HCEC 1CT (cell line): ENCODE results near the gene IL11.
"Not testable (repeated sequence)": the region's sequence is repeated elsewhere in the genome, so short reads cannot be mapped to it uniquely, and the experiment has no call there.

Source experiments
- DNase-seq: peaks from one replicate; pipeline ENCODE4 v3.0.0-alpha.2; 2017

IL11 gene

GRCh38 chr19:55370305-55370988 is at the start of gene IL11:
IL11 (minus strand) TSS chr19:55370463; CDS start chr19:55370310, 153 bp downstream.
- peak; percentile 61 for DNase-seq

GRCh38 chr19:55419624-55420236 is 49.5 kb upstream of the IL11 start:
- DNase-seq, result no peak

GRCh38 chr19:55419103-55419502 is 48.8 kb upstream of the IL11 start:
- DNase-seq, result no peak

GRCh38 chr19:55418185-55418584 is 47.9 kb upstream of the IL11 start:
- DNase-seq, result peak; percentile 77

GRCh38 chr19:55410168-55410567 is 39.9 kb upstream of the IL11 start:
- no peak for DNase-seq

GRCh38 chr19:55409179-55409578 is 38.9 kb upstream of the IL11 start:
- not testable (repeated sequence) for DNase-seq

GRCh38 chr19:55408533-55408872 is 38.2 kb upstream of the IL11 start:
- no peak for DNase-seq

GRCh38 chr19:55407800-55408532 is 37.7 kb upstream of the IL11 start:
- peak; percentile 99 for DNase-seq

GRCh38 chr19:55407550-55407799 is 37.2 kb upstream of the IL11 start, which contains the start of gene UBE2S:
UBE2S (minus strand) TSS chr19:55407788; CDS start chr19:55407589, 199 bp downstream.
- not testable (repeated sequence) for DNase-seq

- DNase-seq, result no peak
Observed at GRCh38 chr19:55406826-55407549, 36.7 kb upstream of the IL11 start.

GRCh38 chr19:55406091-55406825 is 36.0 kb upstream of the IL11 start:
- no peak for DNase-seq

GRCh38 chr19:55405638-55406037 is 35.4 kb upstream of the IL11 start:
- DNase-seq, result no peak

- DNase-seq, result no peak
Observed at GRCh38 chr19:55402509-55402908, 32.2 kb upstream of the IL11 start.

- not testable (repeated sequence) for DNase-seq
Observed at GRCh38 chr19:55401390-55401789, 31.1 kb upstream of the IL11 start.

- DNase-seq, result no peak
Observed at GRCh38 chr19:55400281-55401087, 30.2 kb upstream of the IL11 start.

- DNase-seq, result no peak
Observed at GRCh38 chr19:55398200-55398925, 28.1 kb upstream of the IL11 start.

GRCh38 chr19:55392820-55393761 is 22.8 kb upstream of the IL11 start:
- DNase-seq, result no peak

GRCh38 chr19:55391702-55392615 is 21.7 kb upstream of the IL11 start:
- peak; percentile 49 for DNase-seq

GRCh38 chr19:55391191-55391670 is 21.0 kb upstream of the IL11 start:
- no peak for DNase-seq
